HepG2 (cell line): ENCODE data around the gene PIGC. TPM values are rescaled to one million over a fixed set of nuclear protein-coding genes. Genes with fewer than 3 reads are reported as not detected.

Experiments
- ATF1 ChIP-seq: IDR thresholded peaks from 2 replicates; pipeline ENCODE4 v1.6.1; 2016; ENCODE audit warnings: mild to moderate bottlenecking, control low read depth
- ELF3 ChIP-seq: IDR thresholded peaks from 2 replicates; pipeline ENCODE4 v1.6.1; 2016; ENCODE audit warnings: missing genetic modification reagents, missing compliant biosample characterization
- FOXO1 ChIP-seq: sonication (generic); formaldehyde crosslinking; IDR thresholded peaks from 2 replicates; pipeline ENCODE4 v1.4.0; 2020; ENCODE audit warnings: missing genetic modification reagents
- LBX2 ChIP-seq: sonication (generic); formaldehyde crosslinking; IDR thresholded peaks from 2 replicates; pipeline ENCODE4 v1.5.0; 2020; ENCODE audit warnings: missing genetic modification reagents, mild to moderate bottlenecking, borderline replicate concordance
- MTA1 ChIP-seq: sonication (generic); formaldehyde crosslinking; IDR thresholded peaks from 2 replicates; pipeline ENCODE4 v1.4.0; 2020; ENCODE audit warnings: missing genetic modification reagents, mild to moderate bottlenecking, borderline replicate concordance
- NFIB ChIP-seq: sonication (generic); formaldehyde crosslinking; IDR thresholded peaks from 2 replicates; pipeline ENCODE4 v1.9.0; 2021; ENCODE audit warnings: missing genetic modification reagents, mild to moderate bottlenecking, borderline replicate concordance
- PBX2 ChIP-seq: IDR thresholded peaks from 2 replicates; pipeline ENCODE4 v1.6.1; 2016; ENCODE audit warnings: control low read depth
- RERE ChIP-seq: IDR thresholded peaks from 2 replicates; pipeline ENCODE4 v1.6.1; 2016; ENCODE audit warnings: low read depth, missing genetic modification reagents, missing compliant biosample characterization
- SYNCRIP ChIP-seq: fragments of 200-400 bp; formaldehyde crosslinking; IDR thresholded peaks from 2 replicates; pipeline ENCODE4 v1.6.1; 2018; ENCODE audit warnings: mild to moderate bottlenecking, low read depth, low read length; ENCODE audit not compliant: insufficient read depth
- TRAFD1 ChIP-seq: sonication (generic); formaldehyde crosslinking; IDR thresholded peaks from 2 replicates; pipeline ENCODE4 v1.5.1; 2020; ENCODE audit warnings: missing genetic modification reagents, mild to moderate bottlenecking, borderline replicate concordance
- YEATS2 ChIP-seq: sonication (generic); formaldehyde crosslinking; IDR thresholded peaks from 2 replicates; pipeline ENCODE4 v1.4.0; 2020; ENCODE audit warnings: missing genetic modification reagents, borderline replicate concordance
- ZFP36 ChIP-seq: fragments of 150-350 bp; IDR thresholded peaks from 2 replicates; pipeline ENCODE4 v1.6.1; 2018; ENCODE audit warnings: borderline replicate concordance, low read length, low read depth; ENCODE audit not compliant: partially characterized antibody
- ZMYM4 ChIP-seq: sonication (generic); formaldehyde crosslinking; IDR thresholded peaks from 2 replicates; pipeline ENCODE4 v1.8.1; 2023; ENCODE audit warnings: mild to moderate bottlenecking, missing genetic modification reagents
- ZNF335 ChIP-seq: sonication (generic); formaldehyde crosslinking; IDR thresholded peaks from 2 replicates; pipeline ENCODE4 v1.4.0; 2020; ENCODE audit warnings: missing genetic modification reagents
- ZNF776 ChIP-seq: sonication (generic); formaldehyde crosslinking; IDR thresholded peaks from 2 replicates; pipeline ENCODE4 v1.4.0; 2020; ENCODE audit warnings: mild to moderate bottlenecking, missing genetic modification reagents
- ZNF879 ChIP-seq: sonication (generic); formaldehyde crosslinking; IDR thresholded peaks from 2 replicates; pipeline ENCODE4 v1.8.1; 2023; ENCODE audit warnings: missing genetic modification reagents
- polyA plus RNA-seq, 8 experiments: library from polyadenylated mRNA; depleted of rRNA in 3 of 8; stranded (reverse) in 7 of 8; unstranded in 1 of 8; fragments of >200 nt; fragmentation: Illumina TruSeq in 4 of 8; extraction: Trizol in 4 of 8; gene quantifications; 2 replicates each; pipeline versions ENCODE4 v1.2.1 to v1.2.3, GENCODE V29; 2011 to 2016; ENCODE audit warnings: low read depth in 4 of 8, missing spikeins in 1 of 8, mixed read lengths in 1 of 8; ENCODE audit not compliant: insufficient read depth in 1 of 8
- total RNA-seq, 5 experiments: library from RNA; depleted of rRNA; stranded (reverse); fragments of >200 nt; fragmentation: Illumina TruSeq; extraction: Trizol; gene quantifications; 2 replicates each; pipeline ENCODE4 v1.2.3, GENCODE V29; 2016; ENCODE audit warnings: low read depth in 1 of 5
- TF ChIP-seq, protein P1 (sequence below): fragments of 450-650 bp; IDR thresholded peaks from 2 replicates; pipeline ENCODE4 v1.6.1; 2017
- TF ChIP-seq, protein P2 (sequence below): sonication (generic); IDR thresholded peaks from 2 replicates; pipeline ENCODE4 v1.6.1; 2016; ENCODE audit warnings: low read depth, borderline replicate concordance

PIGC gene
- total and polyA plus RNA-seq, 2 of the 13 experiments (the other 11 are each of a cell fraction or from before 2014, with no cell fraction given), result 26.7 to 29.5 TPM

DNA sequence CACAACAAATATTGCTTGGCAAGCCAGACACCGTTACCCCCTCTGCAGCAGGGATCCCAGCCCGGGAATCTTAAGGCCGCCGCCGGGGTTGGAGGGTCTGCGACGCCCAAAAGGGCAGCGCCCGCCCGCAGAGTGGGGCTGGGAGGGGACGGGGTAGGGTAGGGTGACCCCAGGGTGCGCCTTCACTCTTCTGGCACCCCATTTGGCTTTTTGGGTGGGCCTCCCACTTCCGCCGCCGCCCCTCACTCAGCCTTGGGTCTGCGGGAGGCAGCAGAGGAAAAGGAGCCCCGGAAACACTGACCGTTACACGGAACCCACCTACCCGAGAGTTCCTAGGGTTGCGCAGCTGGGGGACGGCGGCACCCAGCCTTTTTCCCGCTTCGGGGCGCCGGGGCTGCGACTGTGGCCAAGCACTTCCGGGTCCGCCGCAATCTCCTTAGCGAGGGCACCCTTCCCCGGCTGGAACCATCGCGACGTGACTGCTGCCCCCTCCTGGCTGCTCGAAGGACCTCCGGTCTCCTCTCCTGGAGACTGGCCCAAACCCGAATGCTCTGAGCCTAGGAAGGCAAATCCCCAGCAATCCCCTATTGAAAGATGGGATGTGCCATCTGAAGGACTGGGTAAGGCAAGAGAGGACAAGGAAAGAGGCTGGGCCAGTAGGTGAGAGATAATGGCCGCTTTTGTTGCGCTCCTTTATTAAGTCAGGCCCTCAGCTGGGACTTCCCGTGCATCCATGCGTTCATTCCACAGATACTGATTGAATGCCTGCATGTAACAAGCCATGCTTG lies at the start of gene PIGC (continued):
- TF ChIP-seq PBX2, result no peak
- peak; percentile 41; the same call in 1 of the 2 replicates for TF ChIP-seq MTA1
- TF ChIP-seq ZNF335 (CRISPR knock-in tag), result peak; percentile 54; the same call in 1 of the 2 replicates
- TF ChIP-seq SYNCRIP, result no peak
- TF ChIP-seq, protein P1, sequence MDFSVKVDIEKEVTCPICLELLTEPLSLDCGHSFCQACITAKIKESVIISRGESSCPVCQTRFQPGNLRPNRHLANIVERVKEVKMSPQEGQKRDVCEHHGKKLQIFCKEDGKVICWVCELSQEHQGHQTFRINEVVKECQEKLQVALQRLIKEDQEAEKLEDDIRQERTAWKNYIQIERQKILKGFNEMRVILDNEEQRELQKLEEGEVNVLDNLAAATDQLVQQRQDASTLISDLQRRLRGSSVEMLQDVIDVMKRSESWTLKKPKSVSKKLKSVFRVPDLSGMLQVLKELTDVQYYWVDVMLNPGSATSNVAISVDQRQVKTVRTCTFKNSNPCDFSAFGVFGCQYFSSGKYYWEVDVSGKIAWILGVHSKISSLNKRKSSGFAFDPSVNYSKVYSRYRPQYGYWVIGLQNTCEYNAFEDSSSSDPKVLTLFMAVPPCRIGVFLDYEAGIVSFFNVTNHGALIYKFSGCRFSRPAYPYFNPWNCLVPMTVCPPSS, result no peak
- no peak for TF ChIP-seq NFIB (CRISPR knock-in tag)
- TF ChIP-seq, protein P2, sequence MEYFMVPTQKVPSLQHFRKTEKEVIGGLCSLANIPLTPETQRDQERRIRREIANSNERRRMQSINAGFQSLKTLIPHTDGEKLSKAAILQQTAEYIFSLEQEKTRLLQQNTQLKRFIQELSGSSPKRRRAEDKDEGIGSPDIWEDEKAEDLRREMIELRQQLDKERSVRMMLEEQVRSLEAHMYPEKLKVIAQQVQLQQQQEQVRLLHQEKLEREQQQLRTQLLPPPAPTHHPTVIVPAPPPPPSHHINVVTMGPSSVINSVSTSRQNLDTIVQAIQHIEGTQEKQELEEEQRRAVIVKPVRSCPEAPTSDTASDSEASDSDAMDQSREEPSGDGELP, result peak; percentile 55; the same call in 1 of the 2 replicates
- no peak for TF ChIP-seq ATF1 (CRISPR knock-in tag)
- TF ChIP-seq TRAFD1 (CRISPR knock-in tag), result no peak
- peak; percentile 98 for TF ChIP-seq ZMYM4 (CRISPR knock-in tag)
- TF ChIP-seq ELF3 (CRISPR knock-in tag), result peak; percentile 95
- TF ChIP-seq YEATS2 (CRISPR knock-in tag), result peak; percentile 73
- no peak for TF ChIP-seq FOXO1 (CRISPR knock-in tag)
- TF ChIP-seq ZFP36, result no peak
- no peak for TF ChIP-seq RERE (CRISPR knock-in tag)
- TF ChIP-seq ZNF776 (CRISPR knock-in tag), result 0 out of 2 replicates have a peak, but pooled peaks have one; percentile 55
- no peak; the same call in 1 of the 2 replicates for TF ChIP-seq LBX2 (CRISPR knock-in tag)
- TF ChIP-seq ZNF879, result no peak
